Body of pancreas (tissue), 4 donors: Measurements from ENCODE around the gene CREBZF. TPM values are rescaled to one million over a fixed set of nuclear protein-coding genes. Genes with fewer than 3 reads are reported as not detected.

Experiments
- ATAC-seq: fragments of 150-250 bp; one replicate; pipeline ENCODE4 v1.9.1; 2016
- DNase-seq, 4 donors: peaks; one replicate each; pipeline ENCODE4 v3.0.0-alpha.2; 2019
- H3K27ac ChIP-seq, 4 donors: fragments of 200-600 bp; sonication (generic); 1 replicate in 3 of 4; 2 replicates in 1 of 4; pipeline versions ENCODE4 v1.5.1 to v1.6.1; 2016 to 2019; ENCODE audit warnings: mild to moderate bottlenecking in 1 of 4, mixed read lengths in 1 of 4, moderate library complexity in 1 of 4
- H3K27me3 ChIP-seq, 2 donors: fragments of 200-600 bp; sonication (generic); one replicate each; pipeline ENCODE4 v1.6.0; 2016; ENCODE audit warnings: mild to moderate bottlenecking in 1 of 2
- H3K36me3 ChIP-seq, 2 donors: fragments of 200-600 bp; sonication (generic); replicated peaks in 1 of 2; 2 replicates each; pipeline ENCODE4 v1.5.1; 2016; ENCODE audit warnings: low read depth in 2 of 2; ENCODE audit not compliant: insufficient read depth in 1 of 2
- H3K4me1 ChIP-seq: fragments of 200-600 bp; sonication (generic); one replicate; pipeline ENCODE4 v1.6.0; 2016
- H3K4me3 ChIP-seq, 2 donors: fragments of 200-600 bp; sonication (generic); 1 replicate in 1 of 2; 2 replicates in 1 of 2; pipeline ENCODE4 v1.5.1; 2016 to 2019
- H3K9me3 ChIP-seq, 3 donors: fragments of 200-600 bp; sonication (generic); 1 replicate in 2 of 3; 2 replicates in 1 of 3; pipeline ENCODE4 v1.5.1; 2016
- CTCF ChIP-seq, 7 experiments: fragments of 450-650 bp in 4 of 7; fragments of 200-600 bp in 3 of 7; sonication (generic) in 3 of 7; IDR thresholded peaks; one replicate each; pipeline ENCODE4 v1.5.1; 2016 to 2019; ENCODE audit warnings: antibody characterized with exemption in 7 of 7
- POLR2A ChIP-seq, 3 donors: fragments of 450-650 bp; IDR thresholded peaks; one replicate each; pipeline ENCODE4 v1.6.1; 2016; ENCODE audit warnings: antibody characterized with exemption in 3 of 3, mild to moderate bottlenecking in 2 of 3
- WGBS, 2 donors: methylation state at CpG; one replicate each; pipeline ENCODE4 v1.1.5; 2017; 5-methylcytosine and 5-hydroxymethylcytosine counted together
- intact Hi-C: fragments of 100-400 bp; cut with DNase I; formaldehyde crosslinking; loops from one replicate; pipeline ENCODE4 v1.15.1; 2023
- total RNA-seq, 2 donors: library from RNA; depleted of rRNA; stranded (reverse); fragments of >200 nt; gene quantifications; one replicate each; pipeline ENCODE4 v1.1.0, GENCODE V29; 2016

CREBZF gene
- total RNA-seq, 2 donors from 2014 or later: 65.9 to 151 TPM

- TF ChIP-seq POLR2A (IDR thresholded peaks at IDR 0.05) (no peak), CTCF (IDR thresholded peaks at IDR 0.05) (no peak)
- 4 to 7% methylated on average over 2 of the region's 2 CpGs for WGBS, 2 donors
- peak overlapping the region in 1 of 2 donors; percentile 65 for H3K4me3 ChIP-seq
- H3K27me3 ChIP-seq: no peaks in the 10 kb centered on the region
- peak overlapping the region; percentile 58 to 91 (median 82) for H3K27ac ChIP-seq
- no peaks in the 10 kb centered on the region for H3K36me3 ChIP-seq
- intact Hi-C loops: no loop called here
- no peak for ATAC-seq
- DNase-seq: no peak
- peaks cover 28% of the 10 kb centered on the region for H3K4me1 ChIP-seq
- H3K9me3 ChIP-seq: no peaks in the 10 kb centered on the region
These were observed 17.9 kb downstream of the CREBZF start for GRCh38 chr11:85647078-85647477.

GRCh38 chr11:85643191-85643614 is 21.7 kb downstream of the CREBZF start:
- WGBS, 2 donors: 12 to 18% methylated on average over 2 of the region's 2 CpGs
- no peaks in the 10 kb centered on the region for H3K36me3 ChIP-seq
- H3K27ac ChIP-seq: no peak overlapping the region
- DNase-seq (peak; percentile 39 to 58 (median 48)), ATAC-seq (no peak)
- no peaks in the 10 kb centered on the region for H3K9me3 ChIP-seq
- H3K27me3 ChIP-seq: no peaks in the 10 kb centered on the region
- TF ChIP-seq CTCF (IDR thresholded peaks at IDR 0.05) (no peak), POLR2A (IDR thresholded peaks at IDR 0.05) (no peak)
- H3K4me1 ChIP-seq: peaks cover 12% of the 10 kb centered on the region
- H3K4me3 ChIP-seq: no peak overlapping the region
- intact Hi-C loops: no loop called here

GRCh38 chr11:85634747-85635146 is 30.2 kb downstream of the CREBZF start:
- no peaks in the 10 kb centered on the region for H3K27me3 ChIP-seq
- H3K27ac ChIP-seq: no peak overlapping the region
- peaks cover 0 to 11% of the 10 kb centered on the region in 2 donors for H3K36me3 ChIP-seq
- H3K4me1 ChIP-seq: peaks cover 7% of the 10 kb centered on the region
- DNase-seq (no peak), ATAC-seq (no peak)
- WGBS, 2 donors: 49 to 53% methylated on average over 3 of the region's 3 CpGs
- H3K4me3 ChIP-seq: no peak overlapping the region
- H3K9me3 ChIP-seq: no peaks in the 10 kb centered on the region
- no peak for TF ChIP-seq POLR2A (IDR thresholded peaks at IDR 0.05)
- no peak for TF ChIP-seq CTCF (IDR thresholded peaks at IDR 0.05)
- intact Hi-C loops: no loop called here

GRCh38 chr11:85628771-85629341 is 36.1 kb downstream of the CREBZF start:
- 1 to 2% methylated on average over 13 of the region's 13 CpGs for WGBS, 2 donors
- peaks cover 27% of the 10 kb centered on the region for H3K4me1 ChIP-seq
- peak in 1 of 4 donors; percentile 19 for DNase-seq
- peak; percentile 5 for ATAC-seq
- no peak for TF ChIP-seq POLR2A (IDR thresholded peaks at IDR 0.05)
- no peak for TF ChIP-seq CTCF (IDR thresholded peaks at IDR 0.05)
- no peaks in the 10 kb centered on the region for H3K9me3 ChIP-seq
- no peaks in the 10 kb centered on the region for H3K36me3 ChIP-seq
- intact Hi-C loops: no loop called here
- no peaks in the 10 kb centered on the region for H3K27me3 ChIP-seq
- H3K4me3 ChIP-seq: peak overlapping the region; percentile 39 to 73
- H3K27ac ChIP-seq: peak overlapping the region; percentile 72 to 89 (median 80)
